HCT116 (cell line): ENCODE measurements around the gene SLC31A1. TPM values are rescaled to one million over a fixed set of nuclear protein-coding genes. Genes with fewer than 3 reads are reported as not detected.

Experiments used
- ATAC-seq: fragments of 200-7000 bp; cut with Tn5 transposase; 2 replicates; pipeline ENCODE4 v1.9.1; 2020; ENCODE audit warnings: mild to moderate bottlenecking, moderate library complexity
- BruUV-seq: library from RNA; stranded (reverse); fragments of 400-500 nt; replicated peaks from 2 replicates; lab custom pipeline; 2021; lab: Mats Ljungman, UMichigan
- CTCF ChIA-PET: fragments of 300-600 bp; sonication (Branson Sonifier 250); formaldehyde crosslinking; loops from one replicate; lab custom pipeline; 2021; ENCODE audit warnings: antibody characterized with exemption; lab: Charles Lee
- POLR2A ChIA-PET: fragments of 300-600, 350-600 bp; sonication (Branson Sonifier 250); formaldehyde crosslinking; loops from one replicate; lab custom pipeline; 2021; ENCODE audit warnings: antibody characterized with exemption; lab: Charles Lee
- RAD21 ChIA-PET, 2 experiments: fragments of 300-600 bp; sonication (Branson Sonifier 250); formaldehyde crosslinking; loops; one replicate each; lab custom pipeline; 2023; ENCODE audit warnings: low total read pairs in 2 of 2; ENCODE audit not compliant: uncharacterized antibody in 2 of 2, unreplicated experiment in 2 of 2, low non-redundant PET in 1 of 2; lab: Charles Lee
- DNase-seq: peaks from one replicate; pipeline ENCODE4 v3.0.0-alpha.2; 2010; ENCODE audit warnings: low read depth, low spot score
- H2AFZ ChIP-seq: fragments of 200-600 bp; shearing (Covaris generic), sonication (generic); 2 replicates; pipeline ENCODE4 v1.6.1; 2017; ENCODE audit warnings: low read depth, mixed run types, mixed read lengths, antibody characterized with exemption, low read length; ENCODE audit not compliant: poor library complexity, severe bottlenecking
- H3K27ac ChIP-seq: 2 replicates; pipeline ENCODE4 v1.5.1; 2012; ENCODE audit warnings: low read depth, low read length
- H3K27me3 ChIP-seq: fragments of 200-600 bp; sonication (generic); 2 replicates; pipeline ENCODE4 v1.6.1; 2016; ENCODE audit warnings: mixed run types, low read length, mixed read lengths; ENCODE audit not compliant: insufficient read depth
- H3K36me3 ChIP-seq, 2 experiments: fragments of 200-500 bp in 1 of 2; fragments of 200-600 bp in 1 of 2; sonication (Bioruptor generic) in 1 of 2; sonication (generic) in 1 of 2; 2 replicates each; pipeline versions ENCODE4 v1.5.1 to v1.6.1; 2014 to 2016; ENCODE audit warnings: low read length in 2 of 2, inconsistent platforms in 1 of 2, mixed read lengths in 1 of 2, mixed run types in 1 of 2; ENCODE audit not compliant: insufficient read depth in 2 of 2, control insufficient read depth in 1 of 2
- H3K4me1 ChIP-seq, 2 experiments: fragments of 200-600 bp in 1 of 2; sonication (generic) in 1 of 2; 2 replicates each; pipeline versions ENCODE4 v1.5.1 to v1.6.1; 2012 to 2017; ENCODE audit warnings: low read length in 2 of 2, inconsistent platforms in 1 of 2, mild to moderate bottlenecking in 1 of 2, mixed read lengths in 1 of 2, mixed run types in 1 of 2, moderate library complexity in 1 of 2; ENCODE audit not compliant: insufficient read depth in 2 of 2, control insufficient read depth in 1 of 2
- H3K4me2 ChIP-seq: fragments of 200-600 bp; sonication (generic); 2 replicates; pipeline ENCODE4 v1.6.1; 2017; ENCODE audit warnings: mixed run types, low read length, mixed read lengths
- H3K4me3 ChIP-seq, 2 experiments: fragments of 200-600 bp in 1 of 2; sonication (generic) in 1 of 2; replicated peaks in 1 of 2; 2 replicates each; pipeline ENCODE4 v1.5.1; 2011 to 2016; ENCODE audit warnings: low read length in 2 of 2, control low read depth in 1 of 2, low read depth in 1 of 2, mild to moderate bottlenecking in 1 of 2, mixed read lengths in 1 of 2, mixed run types in 1 of 2
- H3K79me2 ChIP-seq: fragments of 200-600 bp; sonication (generic); 2 replicates; pipeline ENCODE4 v1.6.1; 2017; ENCODE audit warnings: mild to moderate bottlenecking, mixed run types, low read length, moderate library complexity, mixed read lengths; ENCODE audit not compliant: insufficient read depth
- H3K9ac ChIP-seq: fragments of 200-600 bp; sonication (generic); 2 replicates; pipeline ENCODE4 v1.6.1; 2016; ENCODE audit warnings: low read length, mixed read lengths
- H3K9me2 ChIP-seq: fragments of 200-600 bp; sonication (generic), shearing (Covaris generic); 2 replicates; pipeline ENCODE4 v1.6.1; 2017; ENCODE audit warnings: mixed run types, mild to moderate bottlenecking, moderate library complexity; ENCODE audit not compliant: insufficient read depth
- H3K9me3 ChIP-seq, 2 experiments: fragments of 200-500 bp in 1 of 2; fragments of 200-600 bp in 1 of 2; sonication (Bioruptor generic) in 1 of 2; sonication (generic) in 1 of 2; 2 replicates each; pipeline ENCODE4 v1.6.1; 2014 to 2017; ENCODE audit warnings: low read length in 2 of 2, mixed read lengths in 2 of 2, inconsistent platforms in 1 of 2, low read depth in 1 of 2, mild to moderate bottlenecking in 1 of 2, mixed run types in 1 of 2, moderate library complexity in 1 of 2; ENCODE audit not compliant: control insufficient read depth in 1 of 2, insufficient read depth in 1 of 2
- H4K20me1 ChIP-seq: fragments of 200-600 bp; sonication (generic), shearing (Covaris generic); 2 replicates; pipeline ENCODE4 v1.6.1; 2017; ENCODE audit warnings: mixed run types, mild to moderate bottlenecking, moderate library complexity; ENCODE audit not compliant: insufficient read depth
- CBX3 ChIP-seq: IDR thresholded peaks from 2 replicates; pipeline ENCODE4 v1.6.1; 2012; ENCODE audit warnings: low read depth
- CEBPB ChIP-seq: IDR thresholded peaks from 2 replicates; pipeline ENCODE4 v1.6.1; 2012; ENCODE audit warnings: low read depth
- ELF1 ChIP-seq: IDR thresholded peaks from 2 replicates; pipeline ENCODE4 v1.6.1; 2012; ENCODE audit warnings: low read depth, borderline replicate concordance
- EZH2 ChIP-seq: fragments of 200-600 bp; sonication (generic); IDR thresholded peaks from 2 replicates; pipeline ENCODE4 v1.6.1; 2017; ENCODE audit warnings: antibody characterized with exemption, mixed run types
- EZH2phosphoT487 ChIP-seq: fragments of 200-600 bp; IDR thresholded peaks from 2 replicates; pipeline ENCODE4 v1.6.1; 2018; ENCODE audit warnings: antibody characterized with exemption, borderline replicate concordance
- POLR2A ChIP-seq: IDR thresholded peaks from 2 replicates; pipeline ENCODE4 v1.7.0; 2011; ENCODE audit warnings: borderline replicate concordance; ENCODE audit not compliant: insufficient read depth, insufficient read length; ENCODE audit errors: extremely low read depth
- POLR2AphosphoS5 ChIP-seq: IDR thresholded peaks from 2 replicates; pipeline ENCODE4 v1.6.1; 2011; ENCODE audit warnings: mild to moderate bottlenecking, low read depth, low read length, moderate library complexity
- RAD21 ChIP-seq: IDR thresholded peaks from 2 replicates; pipeline ENCODE4 v1.6.1; 2012; ENCODE audit warnings: low read depth, mild to moderate bottlenecking
- SIN3A ChIP-seq: IDR thresholded peaks from 2 replicates; pipeline ENCODE4 v1.6.1; 2012; ENCODE audit warnings: low read depth
- SRF ChIP-seq: IDR thresholded peaks from 2 replicates; pipeline ENCODE4 v1.6.1; 2012; ENCODE audit warnings: low read depth
- TCF7L2 ChIP-seq: IDR thresholded peaks from 2 replicates; pipeline ENCODE4 v1.7.0; 2011; ENCODE audit warnings: borderline replicate concordance, inconsistent platforms; ENCODE audit not compliant: insufficient read depth, insufficient read length; ENCODE audit errors: extremely low read depth
- YY1 ChIP-seq: IDR thresholded peaks from 2 replicates; pipeline ENCODE4 v1.6.1; 2011; ENCODE audit warnings: low read length, low read depth, moderate library complexity, mild to moderate bottlenecking; ENCODE audit not compliant: insufficient replicate concordance; ENCODE audit errors: extremely low read depth
- ZNF274 ChIP-seq: fragments of 200-500 bp; sonication (Bioruptor generic); IDR thresholded peaks from 2 replicates; pipeline ENCODE4 v1.6.1; 2014; ENCODE audit warnings: mild to moderate bottlenecking, low read depth, low read length, inconsistent platforms
- intact Hi-C: fragments of 100-400 bp; cut with micrococcal nuclease; formaldehyde crosslinking; loops from 2 replicates; pipeline ENCODE4 v1.10.0; 2022
- total RNA-seq: library from RNA; stranded (reverse); gene quantifications from one replicate; pipeline ENCODE4 v1.2.1, GENCODE V29; 2021; ENCODE audit not compliant: unreplicated experiment
- TF ChIP-seq, protein P1 (sequence below), 3 experiments: fragments of 200-600 bp in 1 of 3; sonication (generic) in 1 of 3; IDR thresholded peaks in 2 of 3; conservative IDR thresholded peaks in 1 of 3; 2 replicates each; pipeline ENCODE4 v1.5.1; 2012 to 2017; ENCODE audit warnings: low read depth in 2 of 3, low read length in 2 of 3, antibody characterized with exemption in 1 of 3, borderline replicate concordance in 1 of 3, control low read depth in 1 of 3, mild to moderate bottlenecking in 1 of 3, mixed read lengths in 1 of 3, mixed run types in 1 of 3, moderate library complexity in 1 of 3; ENCODE audit not compliant: insufficient read depth in 1 of 3
- TF ChIP-seq, protein P2 (sequence below): IDR thresholded peaks from 2 replicates; pipeline ENCODE4 v1.6.1; 2012
- TF ChIP-seq, protein P3 (sequence below): IDR thresholded peaks from 2 replicates; pipeline ENCODE4 v1.6.1; 2012; ENCODE audit warnings: low read depth
- TF ChIP-seq, protein P4 (sequence below): IDR thresholded peaks from 2 replicates; pipeline ENCODE4 v1.6.1; 2011; ENCODE audit warnings: mild to moderate bottlenecking, low read length, moderate library complexity; ENCODE audit not compliant: insufficient replicate concordance; ENCODE audit errors: extremely low read depth

SLC31A1 gene
- total RNA-seq, 1 experiment from 2014 or later = 24.4 TPM

DNA sequence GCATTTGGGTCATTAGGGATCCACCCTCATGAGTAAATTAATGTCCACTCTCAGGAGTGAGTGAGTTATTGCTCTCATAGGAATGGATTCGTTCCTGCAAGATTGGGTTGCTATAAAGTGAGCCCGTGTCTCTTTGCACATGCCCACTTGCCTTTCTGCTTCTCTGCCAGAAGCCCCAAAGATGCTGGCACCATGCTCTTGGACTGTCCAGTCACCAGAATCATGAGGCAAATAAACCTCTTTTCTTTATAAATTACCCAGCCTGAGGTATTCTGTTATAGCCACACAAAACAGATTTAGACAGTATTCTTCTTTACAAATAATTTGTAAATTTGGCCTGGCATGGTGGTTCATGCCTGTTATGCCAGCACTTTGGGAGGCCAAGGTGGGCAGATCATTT, 29.5 kb downstream of the SLC31A1 start:
- Histone ChIP-seq H3K27ac (no peak overlapping the region), H3K9me3 (no peaks in the 10 kb centered on the region; a peak in 1 of 4 replicates), H2AFZ (no peak overlapping the region), H3K36me3 (no peaks in the 10 kb centered on the region), H3K9me2 (no peaks in the 10 kb centered on the region), H3K4me1 (no peaks in the 10 kb centered on the region), H3K27me3 (no peaks in the 10 kb centered on the region), H3K79me2 (peaks cover 6% of the 10 kb centered on the region; the same call in 1 of the 2 replicates), H3K4me3 (no peak overlapping the region), H3K9ac (no peak overlapping the region), H4K20me1 (no peaks in the 10 kb centered on the region), H3K4me2 (no peak overlapping the region)
- CTCF ChIA-PET = no interaction called here
- no peak for DNase-seq
- no peak for ATAC-seq
- no TSS peak for BruUV-seq
- intact Hi-C loops = no loop called here
- TF ChIP-seq, protein P1, sequence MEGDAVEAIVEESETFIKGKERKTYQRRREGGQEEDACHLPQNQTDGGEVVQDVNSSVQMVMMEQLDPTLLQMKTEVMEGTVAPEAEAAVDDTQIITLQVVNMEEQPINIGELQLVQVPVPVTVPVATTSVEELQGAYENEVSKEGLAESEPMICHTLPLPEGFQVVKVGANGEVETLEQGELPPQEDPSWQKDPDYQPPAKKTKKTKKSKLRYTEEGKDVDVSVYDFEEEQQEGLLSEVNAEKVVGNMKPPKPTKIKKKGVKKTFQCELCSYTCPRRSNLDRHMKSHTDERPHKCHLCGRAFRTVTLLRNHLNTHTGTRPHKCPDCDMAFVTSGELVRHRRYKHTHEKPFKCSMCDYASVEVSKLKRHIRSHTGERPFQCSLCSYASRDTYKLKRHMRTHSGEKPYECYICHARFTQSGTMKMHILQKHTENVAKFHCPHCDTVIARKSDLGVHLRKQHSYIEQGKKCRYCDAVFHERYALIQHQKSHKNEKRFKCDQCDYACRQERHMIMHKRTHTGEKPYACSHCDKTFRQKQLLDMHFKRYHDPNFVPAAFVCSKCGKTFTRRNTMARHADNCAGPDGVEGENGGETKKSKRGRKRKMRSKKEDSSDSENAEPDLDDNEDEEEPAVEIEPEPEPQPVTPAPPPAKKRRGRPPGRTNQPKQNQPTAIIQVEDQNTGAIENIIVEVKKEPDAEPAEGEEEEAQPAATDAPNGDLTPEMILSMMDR (IDR thresholded peaks at IDR 0.05 in 2 of 3, conservative IDR thresholded peaks at IDR 0.05 in 1 of 3; ENCODE audit: borderline replicate concordance in 1 of 3, insufficient read depth in 1 of 3, low read depth in 2 of 3, low read length in 2 of 3) = no peak
- TF ChIP-seq TCF7L2 (no peak), SIN3A (no peak), EZH2 (no peak), CBX3 (no peak), YY1 (no peak), EZH2phosphoT487 (no peak), RAD21 (no peak), POLR2AphosphoS5 (no peak), POLR2A (no peak), CEBPB (no peak), ELF1 (no peak), ZNF274 (no peak), SRF (no peak)
- TF ChIP-seq, protein P2, sequence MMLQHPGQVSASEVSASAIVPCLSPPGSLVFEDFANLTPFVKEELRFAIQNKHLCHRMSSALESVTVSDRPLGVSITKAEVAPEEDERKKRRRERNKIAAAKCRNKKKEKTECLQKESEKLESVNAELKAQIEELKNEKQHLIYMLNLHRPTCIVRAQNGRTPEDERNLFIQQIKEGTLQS = no peak
- TF ChIP-seq, protein P3, sequence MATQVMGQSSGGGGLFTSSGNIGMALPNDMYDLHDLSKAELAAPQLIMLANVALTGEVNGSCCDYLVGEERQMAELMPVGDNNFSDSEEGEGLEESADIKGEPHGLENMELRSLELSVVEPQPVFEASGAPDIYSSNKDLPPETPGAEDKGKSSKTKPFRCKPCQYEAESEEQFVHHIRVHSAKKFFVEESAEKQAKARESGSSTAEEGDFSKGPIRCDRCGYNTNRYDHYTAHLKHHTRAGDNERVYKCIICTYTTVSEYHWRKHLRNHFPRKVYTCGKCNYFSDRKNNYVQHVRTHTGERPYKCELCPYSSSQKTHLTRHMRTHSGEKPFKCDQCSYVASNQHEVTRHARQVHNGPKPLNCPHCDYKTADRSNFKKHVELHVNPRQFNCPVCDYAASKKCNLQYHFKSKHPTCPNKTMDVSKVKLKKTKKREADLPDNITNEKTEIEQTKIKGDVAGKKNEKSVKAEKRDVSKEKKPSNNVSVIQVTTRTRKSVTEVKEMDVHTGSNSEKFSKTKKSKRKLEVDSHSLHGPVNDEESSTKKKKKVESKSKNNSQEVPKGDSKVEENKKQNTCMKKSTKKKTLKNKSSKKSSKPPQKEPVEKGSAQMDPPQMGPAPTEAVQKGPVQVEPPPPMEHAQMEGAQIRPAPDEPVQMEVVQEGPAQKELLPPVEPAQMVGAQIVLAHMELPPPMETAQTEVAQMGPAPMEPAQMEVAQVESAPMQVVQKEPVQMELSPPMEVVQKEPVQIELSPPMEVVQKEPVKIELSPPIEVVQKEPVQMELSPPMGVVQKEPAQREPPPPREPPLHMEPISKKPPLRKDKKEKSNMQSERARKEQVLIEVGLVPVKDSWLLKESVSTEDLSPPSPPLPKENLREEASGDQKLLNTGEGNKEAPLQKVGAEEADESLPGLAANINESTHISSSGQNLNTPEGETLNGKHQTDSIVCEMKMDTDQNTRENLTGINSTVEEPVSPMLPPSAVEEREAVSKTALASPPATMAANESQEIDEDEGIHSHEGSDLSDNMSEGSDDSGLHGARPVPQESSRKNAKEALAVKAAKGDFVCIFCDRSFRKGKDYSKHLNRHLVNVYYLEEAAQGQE = no peak
- TF ChIP-seq, protein P4, sequence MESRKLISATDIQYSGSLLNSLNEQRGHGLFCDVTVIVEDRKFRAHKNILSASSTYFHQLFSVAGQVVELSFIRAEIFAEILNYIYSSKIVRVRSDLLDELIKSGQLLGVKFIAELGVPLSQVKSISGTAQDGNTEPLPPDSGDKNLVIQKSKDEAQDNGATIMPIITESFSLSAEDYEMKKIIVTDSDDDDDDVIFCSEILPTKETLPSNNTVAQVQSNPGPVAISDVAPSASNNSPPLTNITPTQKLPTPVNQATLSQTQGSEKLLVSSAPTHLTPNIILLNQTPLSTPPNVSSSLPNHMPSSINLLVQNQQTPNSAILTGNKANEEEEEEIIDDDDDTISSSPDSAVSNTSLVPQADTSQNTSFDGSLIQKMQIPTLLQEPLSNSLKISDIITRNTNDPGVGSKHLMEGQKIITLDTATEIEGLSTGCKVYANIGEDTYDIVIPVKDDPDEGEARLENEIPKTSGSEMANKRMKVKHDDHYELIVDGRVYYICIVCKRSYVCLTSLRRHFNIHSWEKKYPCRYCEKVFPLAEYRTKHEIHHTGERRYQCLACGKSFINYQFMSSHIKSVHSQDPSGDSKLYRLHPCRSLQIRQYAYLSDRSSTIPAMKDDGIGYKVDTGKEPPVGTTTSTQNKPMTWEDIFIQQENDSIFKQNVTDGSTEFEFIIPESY = no peak
- POLR2A ChIA-PET = no interaction called here
- RAD21 ChIA-PET = no interaction called here
